GM23248 (cell line): Measurements from ENCODE around the gene SHISA6. TPM values are rescaled to one million over a fixed set of nuclear protein-coding genes. Genes with fewer than 3 reads are reported as not detected.

Experiments used
- DNase-seq: peaks from one replicate; pipeline ENCODE4 v3.0.0-alpha.2; 2015
- H2AFZ ChIP-seq: fragments of 200-600 bp; sonication (generic); 2 replicates; pipeline ENCODE4 v1.6.1; 2016; ENCODE audit warnings: antibody characterized with exemption
- H3F3A ChIP-seq: fragments of 200-600 bp; sonication (generic); 2 replicates; pipeline ENCODE4 v1.6.1; 2016; ENCODE audit warnings: mild to moderate bottlenecking, antibody characterized with exemption, mixed run types; ENCODE audit not compliant: insufficient read depth
- H3K27ac ChIP-seq: fragments of 200-600 bp; sonication (generic); 2 replicates; pipeline ENCODE4 v1.5.1; 2016; ENCODE audit warnings: mild to moderate bottlenecking
- H3K27me3 ChIP-seq: fragments of 200-600 bp; sonication (generic); replicated peaks from 2 replicates; pipeline ENCODE4 v1.6.1; 2016; ENCODE audit warnings: mild to moderate bottlenecking; ENCODE audit not compliant: insufficient read depth
- H3K36me3 ChIP-seq: fragments of 200-600 bp; sonication (generic); 2 replicates; pipeline ENCODE4 v1.6.1; 2016; ENCODE audit warnings: low read depth, mild to moderate bottlenecking
- H3K4me1 ChIP-seq: fragments of 200-600 bp; sonication (generic); 2 replicates; pipeline ENCODE4 v1.6.1; 2016; ENCODE audit warnings: mild to moderate bottlenecking; ENCODE audit not compliant: insufficient read depth
- H3K4me2 ChIP-seq: fragments of 200-600 bp; sonication (generic); one replicate; pipeline ENCODE4 v1.6.1; 2016; ENCODE audit warnings: mild to moderate bottlenecking; ENCODE audit not compliant: unreplicated experiment
- H3K4me3 ChIP-seq: fragments of 200-600 bp; sonication (generic); 2 replicates; pipeline ENCODE4 v1.5.1; 2016; ENCODE audit warnings: mild to moderate bottlenecking
- H3K79me2 ChIP-seq: fragments of 200-600 bp; sonication (generic); 2 replicates; pipeline ENCODE4 v1.6.1; 2016; ENCODE audit warnings: mild to moderate bottlenecking; ENCODE audit not compliant: insufficient read depth
- H3K9ac ChIP-seq: fragments of 200-600 bp; sonication (generic); 2 replicates; pipeline ENCODE4 v1.6.1; 2016; ENCODE audit warnings: mild to moderate bottlenecking
- H3K9me2 ChIP-seq: fragments of 200-600 bp; sonication (generic); 2 replicates; pipeline ENCODE4 v1.6.1; 2016; ENCODE audit warnings: mixed run types, mild to moderate bottlenecking, moderate library complexity; ENCODE audit not compliant: insufficient read depth
- H3K9me3 ChIP-seq: fragments of 200-600 bp; sonication (generic); one replicate; pipeline ENCODE4 v1.6.1; 2017; ENCODE audit warnings: low read depth
- H4K20me1 ChIP-seq: fragments of 200-600 bp; sonication (generic); 2 replicates; pipeline ENCODE4 v1.6.0; 2016; ENCODE audit not compliant: insufficient read depth
- EZH2 ChIP-seq: fragments of 200-600 bp; sonication (generic); IDR thresholded peaks from 2 replicates; pipeline ENCODE4 v1.6.1; 2018; ENCODE audit warnings: antibody characterized with exemption, mild to moderate bottlenecking; ENCODE audit not compliant: insufficient read depth, poor library complexity, severe bottlenecking
- EZH2phosphoT487 ChIP-seq: fragments of 200-600 bp; sonication (generic); IDR thresholded peaks from 2 replicates; pipeline ENCODE4 v1.6.1; 2018; ENCODE audit warnings: antibody characterized with exemption, moderate library complexity, mild to moderate bottlenecking, low read depth; ENCODE audit not compliant: insufficient read depth
- WGBS, 2 experiments: methylation state at CpG; one replicate each; pipeline ENCODE4 v1.1.6; 2015 to 2017; ENCODE audit warnings: low lambda C conversion rate in 2 of 2, low coverage in 1 of 2; ENCODE audit errors: missing lambda C conversion rate in 2 of 2; 5-methylcytosine and 5-hydroxymethylcytosine counted together
- in situ Hi-C: fragments of 300-500 bp; cut with MboI; formaldehyde crosslinking; loops from 2 replicates; pipeline ENCODE4 v1.15.0; 2020
- polyA plus RNA-seq: library from polyadenylated mRNA; unstranded; fragments of >200 nt; fragmentation: Nextera tagmentation; extraction: Ambion mirVana; gene quantifications from 2 replicates; pipeline ENCODE4 v1.2.1, GENCODE V29; 2016
- total RNA-seq: library from RNA; depleted of rRNA; stranded (reverse); fragments of >200 nt; shearing (Covaris generic); gene quantifications from 2 replicates; pipeline ENCODE4 v1.2.3, GENCODE V29; 2014; rRNA removed

SHISA6 gene
- total RNA-seq (not detected in 2 replicates), polyA plus RNA-seq (not detected in 2 replicates)

DNA sequence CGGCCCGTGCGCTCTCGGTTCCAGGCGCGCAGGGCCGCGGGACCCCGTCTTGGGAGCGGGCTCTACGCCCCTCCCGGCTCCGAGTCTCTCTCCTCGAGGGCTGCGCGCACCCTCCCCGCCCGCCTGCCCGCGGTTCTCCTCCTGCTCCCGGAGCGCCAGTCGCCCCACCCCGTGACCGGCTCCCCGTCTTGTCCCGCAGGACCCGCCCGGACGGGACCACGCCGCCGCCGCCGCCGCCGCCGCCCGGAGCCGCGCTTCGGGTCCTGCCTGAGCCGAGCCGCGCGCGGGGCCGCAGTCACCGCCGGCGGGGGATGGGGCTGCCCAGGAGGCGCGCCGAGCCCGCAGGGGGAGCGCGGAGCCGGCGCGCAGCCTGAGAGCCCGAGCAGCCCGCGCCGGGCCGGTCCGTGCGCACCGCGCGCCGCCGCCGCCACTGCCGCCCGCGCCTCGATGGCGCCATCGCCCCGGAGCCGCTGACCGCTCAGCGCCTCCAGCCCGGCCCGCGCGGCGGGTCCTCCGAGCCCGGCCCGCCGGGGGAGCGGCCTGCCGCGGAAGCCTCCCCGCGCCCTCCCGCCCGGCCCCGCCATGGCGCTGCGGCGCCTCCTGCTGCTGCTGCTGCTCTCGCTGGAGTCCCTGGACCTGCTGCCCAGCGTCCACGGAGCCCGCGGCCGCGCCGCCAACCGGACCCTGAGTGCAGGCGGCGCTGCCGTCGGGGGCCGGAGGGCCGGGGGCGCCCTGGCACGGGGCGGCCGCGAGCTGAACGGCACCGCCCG, at the start of gene SHISA6:
Gene SHISA6, plus strand, starts transcription at position 373 of the 770 bp plus-strand sequence.
- no peak within 1 kb of the TSS for H3K4me2 ChIP-seq
- H3K79me2 ChIP-seq = no peaks in the 10 kb centered on the region
- no peak within 1 kb of the TSS for H3K27ac ChIP-seq
- H3K4me3 ChIP-seq = no peak within 1 kb of the TSS
- 6 to 8% methylated on average over 28 to 79 of the region's 126 CpGs for whole genome bisulfite sequencing, 2 experiments
- no peaks in the 10 kb centered on the region for H3K9me3 ChIP-seq
- H4K20me1 ChIP-seq = no peaks in the 10 kb centered on the region
- no peaks in the 10 kb centered on the region for H3K36me3 ChIP-seq
- in situ Hi-C loops = no loop called here
- no peaks in the 10 kb centered on the region for H3F3A ChIP-seq
- no peaks in the 10 kb centered on the region for H3K4me1 ChIP-seq
- TF ChIP-seq EZH2phosphoT487 (no peak), EZH2 (no peak)
- no peaks in the 10 kb centered on the region for H3K9me2 ChIP-seq
- peaks cover 13% of the 10 kb centered on the region; the same call in 1 of the 2 replicates for H3K27me3 ChIP-seq
- H3K9ac ChIP-seq = no peak within 1 kb of the TSS
- DNase-seq = no peak
- H2AFZ ChIP-seq = no peak within 1 kb of the TSS

DNA sequence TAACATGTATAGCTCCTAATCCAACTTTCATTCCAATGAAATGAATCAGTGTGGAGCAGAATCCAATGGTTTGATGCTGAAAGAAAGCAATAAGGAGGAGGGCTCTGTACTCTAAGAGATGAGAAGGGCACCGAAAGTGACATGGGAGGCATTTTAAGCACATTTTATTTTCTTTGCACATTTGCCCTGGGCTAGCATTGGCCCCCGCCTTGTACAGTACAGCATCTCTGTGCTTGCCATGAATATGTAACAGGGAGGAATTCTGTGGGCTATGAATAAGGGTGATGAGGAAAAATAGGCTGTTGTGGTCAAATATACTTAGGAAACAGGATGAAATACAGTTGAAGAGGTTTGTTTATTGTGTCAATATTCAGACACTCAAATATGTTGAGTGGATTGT, 45.2 kb upstream of the SHISA6 start:
- Histone ChIP-seq H3K4me1 (no peaks in the 10 kb centered on the region), H3K27me3 (no peaks in the 10 kb centered on the region), H3K9me2 (no peaks in the 10 kb centered on the region), H3K9me3 (no peaks in the 10 kb centered on the region), H3K4me2 (no peak overlapping the region), H3F3A (no peaks in the 10 kb centered on the region), H3K27ac (no peak overlapping the region), H3K4me3 (no peak overlapping the region), H3K9ac (no peak overlapping the region), H2AFZ (no peak overlapping the region), H3K79me2 (no peaks in the 10 kb centered on the region), H3K36me3 (no peaks in the 10 kb centered on the region), H4K20me1 (no peaks in the 10 kb centered on the region)
- TF ChIP-seq EZH2phosphoT487 = no peak
- TF ChIP-seq EZH2 = no peak
- 7 to 22% methylated on average over 2 of the region's 2 CpGs for WGBS, 2 experiments
- in situ Hi-C loops = no loop called here
- no peak for DNase-seq

DNA sequence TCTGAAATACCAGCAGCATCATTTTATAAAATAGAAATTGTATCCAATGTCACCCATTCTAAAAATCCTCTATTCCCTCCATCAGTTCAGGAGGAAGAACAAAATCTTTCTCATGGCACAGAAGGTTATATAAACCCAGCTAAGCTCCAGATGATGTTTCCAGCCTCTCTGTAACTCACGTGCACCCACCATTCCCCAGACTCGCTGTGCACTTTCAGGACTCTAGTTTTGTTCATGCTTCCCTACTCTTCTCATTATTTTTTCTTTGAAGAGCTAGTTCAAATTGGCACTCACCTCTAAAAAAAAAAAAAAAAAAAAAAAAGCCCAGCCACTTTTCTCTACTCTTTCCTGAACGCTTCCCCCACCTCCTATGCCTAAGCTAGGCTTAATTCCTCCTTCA, 36.0 kb upstream of the SHISA6 start:
- DNase-seq = no peak
- Histone ChIP-seq H3K9ac (no peak overlapping the region), H3K27ac (no peak overlapping the region), H4K20me1 (no peaks in the 10 kb centered on the region), H2AFZ (no peak overlapping the region), H3K27me3 (no peaks in the 10 kb centered on the region), H3K79me2 (no peaks in the 10 kb centered on the region), H3K36me3 (no peaks in the 10 kb centered on the region), H3F3A (no peaks in the 10 kb centered on the region), H3K4me2 (no peak overlapping the region), H3K4me1 (no peaks in the 10 kb centered on the region), H3K9me3 (no peaks in the 10 kb centered on the region), H3K4me3 (no peak overlapping the region), H3K9me2 (no peaks in the 10 kb centered on the region)
- in situ Hi-C loops = no loop called here
- TF ChIP-seq EZH2 (no peak), EZH2phosphoT487 (no peak)
- 6 to 16% methylated on average over 3 of the region's 3 CpGs for WGBS, 2 experiments

DNA sequence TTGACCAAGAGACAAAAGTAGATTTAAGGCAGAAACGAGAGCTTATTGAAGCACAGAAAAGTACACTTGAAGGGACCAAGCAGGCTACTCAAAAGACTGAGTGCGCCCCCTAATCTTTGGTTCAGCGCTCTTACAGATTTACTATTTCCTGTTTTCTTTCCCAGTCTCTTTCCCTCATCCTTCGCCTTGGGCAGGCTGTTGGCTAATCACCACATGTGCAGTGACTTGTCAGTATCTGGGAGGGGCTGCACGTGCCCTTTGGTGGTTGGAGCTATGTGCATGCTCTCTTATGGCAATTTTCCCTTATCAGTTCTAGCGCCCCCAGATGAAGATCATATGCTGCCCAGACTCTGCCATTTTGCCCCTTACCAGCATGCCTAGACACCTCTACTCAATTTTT, 35.4 kb upstream of the SHISA6 start:
- no peak overlapping the region for H2AFZ ChIP-seq
- H3F3A ChIP-seq = no peaks in the 10 kb centered on the region
- no peak overlapping the region for H3K27ac ChIP-seq
- H3K9ac ChIP-seq = no peak overlapping the region
- 14 to 29% methylated on average over 6 of the region's 6 CpGs for WGBS, 2 experiments
- DNase-seq = no peak
- no peaks in the 10 kb centered on the region for H3K79me2 ChIP-seq
- H3K4me2 ChIP-seq = no peak overlapping the region
- no peaks in the 10 kb centered on the region for H3K9me3 ChIP-seq
- no peak for TF ChIP-seq EZH2phosphoT487
- TF ChIP-seq EZH2 = no peak
- no peaks in the 10 kb centered on the region for H3K27me3 ChIP-seq
- no peaks in the 10 kb centered on the region for H4K20me1 ChIP-seq
- no peak overlapping the region for H3K4me3 ChIP-seq
- H3K9me2 ChIP-seq = no peaks in the 10 kb centered on the region
- in situ Hi-C loops = no loop called here
- no peaks in the 10 kb centered on the region for H3K4me1 ChIP-seq
- H3K36me3 ChIP-seq = no peaks in the 10 kb centered on the region
